Right ventricle myocardium superior (tissue), 1 donor: ENCODE results near the gene PLXNB3. TPM values are rescaled to one million over a fixed set of nuclear protein-coding genes. Genes with fewer than 3 reads are reported as not detected.
"Not testable (repeated sequence)": the region's sequence is repeated elsewhere in the genome, so short reads cannot be mapped to it uniquely, and the experiment has no call there.

Experiments used
- ATAC-seq: fragments of 200-7000 bp; cut with Tn5 transposase; one replicate; pipeline ENCODE4 v1.9.1; 2020; ENCODE audit warnings: mild to moderate bottlenecking; ENCODE audit not compliant: poor library complexity
- DNase-seq: peaks from one replicate; pipeline ENCODE4 v3.0.0-alpha.2; 2020
- intact Hi-C: fragments of 100-400 bp; cut with DNase I; formaldehyde crosslinking; loops from one replicate; pipeline ENCODE4 v1.11.2; 2022
- total RNA-seq: library from RNA; stranded (reverse); fragmentation: NEBNext Ultra II Directional; extraction: Animal tissue kit (Norgen Biotek cat#: 25700); gene quantifications from one replicate; pipeline ENCODE4 v1.2.1, GENCODE V29; 2021
- donor health status: DM: no; HTN: yes; CAD: no; lungs with severe emphysema.

Gene PLXNB3
- total RNA-seq, 1 donor from 2014 or later = 1.5 TPM

DNA sequence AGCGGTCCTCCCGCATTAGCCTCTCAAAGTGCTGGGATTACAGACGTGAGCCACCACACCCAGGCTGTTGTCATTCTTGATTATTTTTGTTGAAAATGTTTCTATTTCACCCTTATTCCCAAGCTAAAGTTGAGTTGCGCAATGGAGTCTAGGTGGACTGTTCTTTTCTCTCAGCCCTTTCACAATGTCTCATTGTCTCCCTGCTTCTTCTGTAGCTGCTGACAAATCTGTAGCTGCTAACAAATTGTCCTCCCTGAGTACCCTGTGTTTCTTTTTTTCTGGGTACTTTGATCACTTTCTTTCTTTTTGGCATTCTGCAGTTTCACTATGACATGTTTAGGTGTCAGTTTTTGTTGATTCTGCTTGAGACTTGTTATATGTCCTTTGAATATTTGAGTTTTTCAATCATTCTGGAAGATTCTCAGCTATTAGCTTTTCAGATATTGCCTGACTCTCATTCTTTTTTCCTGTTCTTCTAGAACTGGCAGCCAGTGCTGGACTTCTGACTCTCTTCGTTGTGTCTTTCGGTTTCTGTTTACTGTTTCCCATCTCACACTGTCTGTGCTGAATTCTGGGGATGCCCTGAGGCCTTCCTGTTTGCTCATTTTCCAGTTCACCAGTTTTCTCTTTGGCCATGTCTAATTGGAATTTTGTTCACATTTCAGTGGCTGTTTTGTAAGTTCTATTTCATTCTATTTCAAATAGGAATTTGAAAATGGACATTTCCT is 32.8 kb upstream of the PLXNB3 start:
- ATAC-seq (no peak), DNase-seq (no peak)
- intact Hi-C loops = no loop called here

DNA sequence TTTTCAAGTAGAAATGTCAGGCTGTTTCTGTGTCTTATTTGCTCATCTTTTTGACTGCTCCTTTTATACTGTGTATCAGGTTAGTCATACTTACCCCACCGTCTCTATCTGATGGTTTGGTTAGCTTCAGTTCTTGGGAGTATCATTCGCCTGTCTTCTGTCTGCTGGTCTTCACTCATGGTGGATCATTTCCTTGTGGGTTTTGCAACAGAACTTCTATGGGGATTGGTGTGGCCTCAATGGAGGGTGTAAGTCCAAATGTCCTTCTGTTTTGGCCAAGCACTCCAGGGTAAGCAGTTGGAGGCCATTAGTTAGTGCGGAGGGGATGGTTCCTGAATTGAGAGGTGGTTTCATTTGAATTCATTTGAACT is 32.2 kb upstream of the PLXNB3 start:
- no peak for ATAC-seq
- intact Hi-C loops = no loop called here
- DNase-seq = no peak

DNA sequence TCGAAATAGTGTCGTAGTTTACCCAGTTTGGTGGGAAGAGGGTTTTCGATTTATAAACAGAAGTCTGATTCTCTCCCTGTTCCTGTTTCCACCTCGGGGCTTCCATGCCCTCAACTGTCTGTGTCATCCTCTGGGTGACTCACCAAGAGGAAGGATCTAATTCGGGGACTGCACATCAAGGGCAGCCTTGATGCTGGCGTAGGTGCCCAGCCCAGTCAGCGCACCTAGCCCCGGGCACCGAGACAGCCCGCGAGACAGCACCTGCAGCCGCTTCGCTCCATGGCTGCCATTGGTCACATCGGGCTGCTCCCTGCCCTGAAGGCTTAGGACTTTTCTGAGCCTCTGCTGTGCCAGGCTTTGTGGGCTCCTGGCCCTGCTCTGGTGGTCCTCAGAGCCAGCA is 31.6 kb upstream of the PLXNB3 start:
- ATAC-seq (no peak), DNase-seq (no peak)
- intact Hi-C loops = no loop called here

DNA sequence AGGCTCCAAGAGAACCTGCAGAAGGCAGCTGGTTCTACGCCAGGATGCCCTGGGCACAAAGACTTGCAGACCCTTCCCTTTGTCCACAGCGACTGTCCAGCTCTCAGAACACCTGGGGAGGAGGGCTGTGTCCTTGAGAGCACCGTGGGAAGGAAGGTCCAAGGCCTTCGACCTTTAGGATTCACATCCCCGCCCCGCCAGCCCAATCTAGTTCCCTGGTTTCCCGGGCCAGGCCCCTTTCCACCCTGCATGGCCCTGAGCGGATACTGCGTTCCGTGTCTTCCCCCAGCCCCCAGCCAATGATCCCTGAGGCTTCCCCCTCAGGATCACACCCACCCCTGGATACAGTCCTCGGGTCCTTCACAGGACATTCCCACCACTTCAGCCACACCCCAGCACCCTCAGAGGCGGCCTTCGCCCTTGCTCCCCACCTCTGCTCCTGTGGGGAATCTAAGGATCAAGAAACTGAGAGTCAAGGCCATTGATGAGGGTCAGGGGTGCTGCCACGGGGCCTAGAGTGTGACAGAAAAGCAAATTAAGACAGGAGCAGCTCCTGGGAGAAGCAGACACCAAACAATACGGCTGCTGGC is 30.3 kb upstream of the PLXNB3 start:
- intact Hi-C loops = no loop called here
- DNase-seq (no peak), ATAC-seq (no peak)

DNA sequence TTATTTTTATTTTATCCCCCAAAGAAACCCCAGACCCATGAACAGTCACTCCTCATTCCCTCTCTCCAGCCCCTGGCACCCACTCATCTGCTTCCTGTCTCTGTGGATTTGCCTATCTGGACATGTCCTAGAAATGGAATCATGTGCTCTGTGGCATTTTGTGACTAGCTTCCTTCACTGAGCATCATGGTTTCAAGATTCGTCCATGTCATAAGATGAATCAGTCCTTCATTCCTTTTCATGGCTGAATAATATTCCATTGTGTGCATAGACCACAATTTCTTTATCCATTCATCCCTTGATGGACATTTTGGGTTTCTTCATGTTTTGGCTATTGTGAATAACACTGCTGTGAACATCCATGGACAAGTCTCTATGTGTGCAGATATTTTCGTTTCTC is 29.2 kb upstream of the PLXNB3 start:
- intact Hi-C loops = no loop called here
- ATAC-seq (no peak), DNase-seq (no peak)

DNA sequence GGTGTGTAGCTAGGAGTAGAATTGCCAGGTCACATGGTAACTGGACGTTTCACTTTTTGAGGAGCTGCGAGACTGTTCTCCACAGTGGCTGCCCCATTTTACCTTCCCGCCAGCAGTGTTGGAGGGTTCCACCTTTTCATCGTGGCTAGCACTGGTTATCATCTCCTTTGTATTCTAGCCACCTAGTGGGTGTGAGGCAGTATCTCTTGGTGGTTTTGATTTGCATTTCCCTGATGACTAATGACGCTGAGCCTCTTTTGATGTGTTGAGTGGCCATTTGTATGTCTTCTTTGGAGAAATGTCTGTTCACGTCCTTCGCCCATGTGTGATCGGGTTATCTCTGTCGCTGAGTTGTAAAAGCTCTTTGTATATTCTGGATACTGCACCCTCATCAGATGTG is 28.8 kb upstream of the PLXNB3 start:
- DNase-seq = no peak
- intact Hi-C loops = no loop called here
- ATAC-seq = no peak

DNA sequence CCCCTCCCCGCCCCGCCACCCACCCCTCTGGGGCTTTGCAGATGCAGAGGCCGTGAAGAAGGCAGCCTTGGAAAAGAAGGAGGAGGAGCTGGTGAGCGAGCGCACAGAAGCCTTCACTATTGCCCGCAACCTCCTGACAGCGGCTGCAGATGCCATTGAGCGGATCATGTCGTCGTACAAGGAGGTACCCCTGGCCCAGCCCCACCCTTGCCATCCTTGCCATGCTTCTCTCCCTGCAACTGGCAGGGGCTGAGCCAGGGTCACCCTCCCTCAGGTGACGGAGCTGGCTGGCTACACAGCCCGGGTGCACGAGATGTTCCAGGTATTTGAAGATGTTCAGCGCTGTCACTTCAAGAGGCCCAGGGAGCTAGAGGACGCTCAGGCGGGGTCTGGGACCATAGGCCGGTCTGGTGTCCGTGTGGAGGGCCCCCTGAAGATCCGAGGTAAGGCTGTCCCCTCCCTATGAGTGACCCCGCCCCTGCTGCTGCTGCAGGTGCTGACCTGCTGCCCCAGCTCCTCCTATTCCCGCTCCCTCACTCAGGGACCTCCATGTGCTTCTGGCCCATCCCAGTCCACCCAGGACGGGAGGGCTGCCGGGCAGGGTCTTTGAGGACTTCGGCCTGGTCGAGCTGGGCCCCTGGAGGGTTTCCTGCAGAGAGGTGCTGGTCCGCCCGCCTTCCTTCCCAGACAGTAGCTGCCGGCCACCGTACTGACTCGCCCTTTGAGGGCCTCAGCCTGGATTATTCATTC is 27.8 kb upstream of the PLXNB3 start:
- DNase-seq = no peak
- ATAC-seq = no peak
- intact Hi-C loops = no loop called here

DNA sequence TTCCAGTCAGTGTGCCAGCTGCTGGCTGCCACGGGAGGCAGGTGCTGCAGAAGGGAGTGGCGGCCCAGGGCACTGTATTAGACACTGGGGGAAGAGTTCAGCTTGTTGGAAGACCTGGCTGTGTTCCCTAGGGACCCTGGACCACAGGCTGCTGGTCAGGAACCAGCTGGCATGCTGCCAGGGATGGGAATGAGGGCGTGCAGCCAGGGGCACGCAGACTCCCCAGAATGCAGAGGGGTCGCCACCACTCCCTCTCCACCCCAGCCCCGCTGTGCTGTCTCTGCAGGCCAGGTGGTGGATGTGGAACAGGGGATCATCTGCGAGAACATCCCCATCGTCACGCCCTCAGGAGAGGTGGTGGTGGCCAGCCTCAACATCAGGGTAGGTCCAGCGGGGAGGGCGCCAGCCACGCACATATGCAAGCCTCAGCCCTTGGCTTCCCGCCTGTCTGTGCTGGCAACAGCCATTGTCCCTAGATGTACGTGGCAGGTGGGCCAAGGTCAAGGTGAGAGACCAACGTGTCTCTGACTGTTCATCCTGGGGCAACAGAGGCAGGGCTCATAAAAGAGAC is 27.1 kb upstream of the PLXNB3 start:
- intact Hi-C loops = no loop called here
- no peak for DNase-seq
- no peak for ATAC-seq

DNA sequence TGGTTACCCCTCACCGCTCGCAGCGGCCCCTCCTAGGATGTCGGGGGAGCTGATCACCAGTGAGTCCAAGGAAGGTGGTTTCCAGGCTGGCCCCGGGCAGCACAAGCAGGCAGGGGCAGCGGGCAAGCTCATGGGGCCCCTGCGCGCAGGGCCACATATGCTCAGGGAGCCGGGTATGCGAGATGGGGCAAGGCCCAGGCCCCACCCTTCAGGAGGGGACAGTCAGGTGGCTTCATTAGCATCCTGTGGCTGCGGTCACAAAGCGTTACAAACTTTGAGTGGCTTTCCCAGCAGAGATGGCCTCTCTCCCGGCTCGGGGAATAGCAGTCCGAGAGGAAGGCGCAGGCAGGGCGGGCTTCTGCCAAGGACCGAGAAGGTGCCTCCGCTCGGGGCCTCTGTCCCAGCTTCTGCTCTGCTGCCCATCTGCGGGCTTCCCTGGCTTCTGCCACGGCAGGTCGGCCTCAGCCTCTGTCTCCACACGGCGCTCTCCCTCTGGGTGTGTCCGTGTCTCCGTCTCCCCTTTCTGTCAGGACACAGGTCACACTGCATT is 25.9 kb upstream of the PLXNB3 start:
- no peak for ATAC-seq
- intact Hi-C loops = no loop called here
- DNase-seq = no peak

DNA sequence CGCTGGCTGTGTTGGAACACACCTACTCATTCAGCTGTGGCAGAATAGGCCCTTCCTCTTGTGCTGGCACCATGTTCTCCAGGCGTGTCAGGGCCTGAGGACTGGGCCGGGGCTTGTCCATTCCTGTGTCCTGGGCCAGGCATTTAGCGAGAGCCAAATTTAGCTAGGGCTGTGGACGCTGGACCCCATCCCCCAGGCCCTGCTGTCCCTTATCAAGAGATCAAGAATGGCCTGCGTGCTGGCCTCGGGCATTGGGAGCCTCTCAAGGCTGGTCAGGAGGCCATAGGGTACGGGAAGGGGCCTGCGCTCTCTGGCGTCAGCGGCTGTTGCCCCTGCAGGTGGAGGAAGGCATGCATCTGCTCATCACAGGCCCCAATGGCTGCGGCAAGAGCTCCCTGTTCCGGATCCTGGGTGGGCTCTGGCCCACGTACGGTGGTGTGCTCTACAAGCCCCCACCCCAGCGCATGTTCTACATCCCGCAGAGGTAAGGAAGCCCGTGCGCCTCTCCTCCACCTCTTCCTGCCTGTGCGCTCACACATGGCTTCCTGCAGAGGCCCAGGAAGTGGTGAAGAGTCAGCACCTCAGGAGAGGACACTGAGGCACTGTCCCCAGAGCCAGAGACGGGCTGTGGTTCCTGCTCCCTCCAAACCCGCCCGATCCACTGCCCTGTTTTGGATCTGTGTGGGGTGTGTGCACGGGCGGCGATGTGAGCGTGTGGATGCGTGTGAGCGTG is 24.1 kb upstream of the PLXNB3 start:
- intact Hi-C loops = no loop called here
- ATAC-seq = no peak
- no peak for DNase-seq

DNA sequence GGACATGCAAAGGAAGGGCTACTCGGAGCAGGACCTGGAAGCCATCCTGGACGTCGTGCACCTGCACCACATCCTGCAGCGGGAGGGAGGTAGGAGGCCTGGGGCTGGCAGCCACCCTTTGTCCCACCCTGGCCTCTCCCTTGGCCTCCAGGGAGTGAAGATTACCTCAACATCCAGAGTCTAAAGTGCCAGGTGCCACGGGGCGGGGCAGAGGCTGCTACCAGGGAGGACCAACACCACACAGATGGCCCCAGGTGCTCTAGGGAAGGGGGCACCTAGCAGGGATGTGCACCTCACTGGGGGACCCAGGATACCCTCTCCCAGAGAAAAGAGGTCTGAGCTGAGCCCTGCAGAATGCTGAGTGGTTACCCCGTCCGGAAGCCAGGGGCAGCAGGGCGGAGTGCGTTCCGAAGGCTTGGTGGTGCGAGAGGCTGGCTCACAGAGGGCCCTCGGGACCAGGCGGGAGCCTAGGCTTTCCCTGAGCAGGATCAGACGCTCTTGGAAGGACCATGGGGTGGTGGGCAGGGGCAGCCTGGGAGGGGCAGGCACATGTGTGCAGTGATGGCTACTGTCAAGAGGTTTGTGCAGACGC is 23.3 kb upstream of the PLXNB3 start:
- DNase-seq = no peak
- intact Hi-C loops = no loop called here

DNA sequence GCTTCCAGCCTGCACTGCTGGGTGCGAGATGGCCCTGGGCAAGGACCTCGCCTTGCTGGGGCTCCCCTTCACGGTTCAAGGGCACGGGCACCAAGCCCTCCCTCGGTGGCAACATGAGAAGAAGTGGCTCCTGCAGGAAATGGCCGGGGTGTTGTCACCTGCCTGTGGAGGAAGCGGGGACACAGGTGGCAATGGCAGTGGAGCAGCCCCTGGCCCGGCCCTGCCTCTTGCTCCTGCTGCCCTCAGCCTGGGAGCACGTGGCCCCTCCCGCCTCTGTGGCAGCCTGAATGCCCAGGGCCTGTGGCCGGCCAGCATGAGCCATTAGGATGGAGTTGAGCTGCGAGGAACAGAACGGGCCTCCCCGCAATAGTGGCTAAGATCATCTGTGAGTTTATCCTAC is 22.6 kb upstream of the PLXNB3 start:
- no peak for ATAC-seq
- DNase-seq = no peak
- intact Hi-C loops = no loop called here

More for the DNA sequence above, 23.3 kb upstream of the PLXNB3 start:
- ATAC-seq = no peak

DNA sequence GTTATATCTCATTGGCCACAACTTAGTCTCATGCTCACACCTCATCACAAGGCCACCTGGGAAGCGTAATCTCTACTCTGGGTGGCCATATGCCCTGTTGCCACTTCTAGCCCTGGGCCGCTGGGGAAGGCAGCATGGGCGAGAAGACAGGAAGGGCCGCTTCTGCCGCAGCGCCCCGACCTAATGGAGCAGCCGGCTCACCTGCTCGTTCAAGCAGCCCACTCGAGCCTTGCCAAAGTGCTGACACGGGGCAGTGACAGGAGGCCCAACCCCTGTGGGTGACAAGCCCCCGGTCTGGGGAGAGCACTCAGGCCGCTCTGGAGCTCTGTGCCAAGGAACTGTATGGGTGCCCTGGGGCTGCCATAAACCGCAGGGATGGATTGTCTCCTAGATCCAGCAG is 21.9 kb upstream of the PLXNB3 start:
- DNase-seq, ATAC-seq, intact Hi-C loops: not testable (repeated sequence)

DNA sequence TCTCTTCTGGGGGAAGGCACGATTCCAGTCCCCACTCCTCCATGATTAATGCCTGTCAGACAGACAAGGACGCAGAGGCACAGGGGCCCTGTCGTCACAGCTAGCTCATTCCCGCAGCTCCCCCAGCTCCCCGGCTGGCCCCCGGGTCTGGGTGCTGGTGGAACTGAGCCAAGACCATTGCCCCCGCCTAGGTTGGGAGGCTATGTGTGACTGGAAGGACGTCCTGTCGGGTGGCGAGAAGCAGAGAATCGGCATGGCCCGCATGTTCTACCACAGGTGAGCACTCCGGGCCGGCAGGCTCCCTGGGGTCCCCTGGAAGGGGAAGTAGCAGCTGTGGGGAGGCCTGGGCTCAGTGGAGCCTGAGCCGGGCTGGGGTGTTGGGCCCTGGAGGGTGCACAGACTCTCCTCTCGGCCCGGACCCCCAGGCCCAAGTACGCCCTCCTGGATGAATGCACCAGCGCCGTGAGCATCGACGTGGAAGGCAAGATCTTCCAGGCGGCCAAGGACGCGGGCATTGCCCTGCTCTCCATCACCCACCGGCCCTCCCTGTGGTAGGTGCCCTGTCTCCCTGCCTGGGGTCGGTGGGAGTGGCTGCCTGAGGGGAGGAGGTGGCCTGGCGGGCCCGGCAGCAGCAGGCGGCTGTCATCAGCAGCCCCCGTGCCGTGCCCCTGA is 21.1 kb upstream of the PLXNB3 start:
- ATAC-seq, DNase-seq, intact Hi-C loops: not testable (repeated sequence)

DNA sequence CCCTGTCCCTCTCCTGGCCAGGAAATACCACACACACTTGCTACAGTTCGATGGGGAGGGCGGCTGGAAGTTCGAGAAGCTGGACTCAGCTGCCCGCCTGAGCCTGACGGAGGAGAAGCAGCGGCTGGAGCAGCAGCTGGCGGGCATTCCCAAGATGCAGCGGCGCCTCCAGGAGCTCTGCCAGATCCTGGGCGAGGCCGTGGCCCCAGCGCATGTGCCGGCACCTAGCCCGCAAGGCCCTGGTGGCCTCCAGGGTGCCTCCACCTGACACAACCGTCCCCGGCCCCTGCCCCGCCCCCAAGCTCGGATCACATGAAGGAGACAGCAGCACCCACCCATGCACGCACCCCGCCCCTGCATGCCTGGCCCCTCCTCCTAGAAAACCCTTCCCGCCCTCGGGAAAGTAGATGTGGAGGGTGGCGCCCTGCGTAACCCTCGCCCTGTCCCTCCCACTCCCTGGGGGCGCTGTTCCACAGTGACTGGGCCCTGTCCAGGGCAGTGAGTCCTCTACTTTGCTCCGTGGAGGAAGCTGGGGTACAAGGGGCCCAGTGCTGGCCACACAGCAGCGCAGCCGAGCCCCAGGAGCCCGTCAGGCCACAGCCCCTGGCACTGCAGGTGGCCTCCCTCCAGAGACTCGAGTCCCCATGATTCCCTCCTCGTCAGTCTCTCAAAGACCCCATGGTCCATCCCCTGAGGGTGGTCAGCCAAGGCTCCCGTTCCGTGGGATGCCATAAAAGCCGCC is 20.4 kb upstream of the PLXNB3 start:
- intact Hi-C loops, ATAC-seq: not testable (repeated sequence)
- peak; percentile 64 for DNase-seq

DNA sequence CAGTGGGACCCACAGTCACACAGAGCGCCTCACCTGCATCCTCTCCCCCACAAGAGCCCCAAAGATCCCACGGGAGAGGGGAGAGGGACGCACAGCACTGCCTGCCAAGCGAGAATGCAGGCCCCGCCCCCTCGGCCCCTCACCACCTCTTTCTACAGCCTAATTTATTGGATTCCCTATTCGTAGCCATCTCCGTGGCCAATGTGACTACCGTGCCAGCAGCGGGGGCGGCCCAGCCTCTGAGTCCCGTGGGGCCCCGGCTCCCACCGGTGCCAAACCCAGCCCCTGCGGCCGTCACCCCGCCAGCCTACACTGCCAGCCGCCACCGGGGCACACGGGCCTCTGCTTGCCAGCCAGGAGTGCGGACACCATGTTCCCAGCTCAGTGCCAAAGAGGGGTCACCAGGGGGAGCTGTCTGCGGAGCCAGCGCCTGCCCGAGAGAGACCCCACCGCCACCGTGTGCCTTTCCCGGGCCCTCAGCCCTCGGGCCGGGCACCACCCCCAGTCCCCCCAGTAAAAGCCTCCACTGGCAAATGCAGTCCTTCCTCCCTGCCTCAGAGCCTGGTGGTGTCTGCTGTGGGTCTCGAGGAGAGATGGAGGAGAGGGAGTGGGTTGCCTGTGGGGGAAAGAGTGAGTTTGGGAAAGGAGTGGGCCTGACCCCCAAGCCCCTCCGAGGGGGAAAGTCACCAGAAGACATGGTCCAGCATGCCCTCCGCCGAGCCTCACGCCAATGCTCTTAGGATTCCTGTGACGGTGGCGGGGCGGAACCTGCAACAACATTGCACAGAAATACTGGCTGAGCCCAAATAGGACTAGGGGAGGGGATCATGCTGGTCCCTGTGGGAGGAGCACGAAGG is 19.6 kb upstream of the PLXNB3 start:
- no peak for DNase-seq
- ATAC-seq = no peak

More for the DNA sequence above, 19.6 kb upstream of the PLXNB3 start:
- intact Hi-C loops = no loop called here
